Measurements from ENCODE around the gene DDHD1.
A peak's percentile ranks its signal among the peaks of the same experiment; 100 is the strongest.

DDHD1 gene

DNA sequence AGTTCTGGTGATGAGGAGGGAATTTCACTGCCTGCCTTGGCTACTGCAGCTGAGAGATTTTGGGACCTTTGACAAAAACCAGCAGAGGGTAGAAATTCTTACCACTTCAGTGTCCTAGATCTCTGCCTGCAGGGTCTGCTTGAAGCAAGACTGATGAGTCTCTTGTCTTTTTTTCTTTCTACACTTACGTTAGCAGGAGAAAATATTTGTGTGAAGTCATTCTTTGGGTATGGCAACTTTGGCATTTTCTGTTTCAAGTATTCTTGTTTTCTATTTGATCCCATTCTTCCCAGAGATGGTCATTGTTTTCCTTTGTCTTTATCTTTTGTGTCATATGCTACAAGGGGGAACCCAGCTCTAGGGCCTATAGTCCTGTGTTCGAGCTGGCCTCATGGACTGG, 136.6 kb downstream of the DDHD1 start:
- TF ChIP-seq, protein P1, sequence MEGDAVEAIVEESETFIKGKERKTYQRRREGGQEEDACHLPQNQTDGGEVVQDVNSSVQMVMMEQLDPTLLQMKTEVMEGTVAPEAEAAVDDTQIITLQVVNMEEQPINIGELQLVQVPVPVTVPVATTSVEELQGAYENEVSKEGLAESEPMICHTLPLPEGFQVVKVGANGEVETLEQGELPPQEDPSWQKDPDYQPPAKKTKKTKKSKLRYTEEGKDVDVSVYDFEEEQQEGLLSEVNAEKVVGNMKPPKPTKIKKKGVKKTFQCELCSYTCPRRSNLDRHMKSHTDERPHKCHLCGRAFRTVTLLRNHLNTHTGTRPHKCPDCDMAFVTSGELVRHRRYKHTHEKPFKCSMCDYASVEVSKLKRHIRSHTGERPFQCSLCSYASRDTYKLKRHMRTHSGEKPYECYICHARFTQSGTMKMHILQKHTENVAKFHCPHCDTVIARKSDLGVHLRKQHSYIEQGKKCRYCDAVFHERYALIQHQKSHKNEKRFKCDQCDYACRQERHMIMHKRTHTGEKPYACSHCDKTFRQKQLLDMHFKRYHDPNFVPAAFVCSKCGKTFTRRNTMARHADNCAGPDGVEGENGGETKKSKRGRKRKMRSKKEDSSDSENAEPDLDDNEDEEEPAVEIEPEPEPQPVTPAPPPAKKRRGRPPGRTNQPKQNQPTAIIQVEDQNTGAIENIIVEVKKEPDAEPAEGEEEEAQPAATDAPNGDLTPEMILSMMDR (IDR thresholded peaks at IDR 0.05; ENCODE audit: low read depth, low read length), result no peak
- DNase-seq (ENCODE audit: extremely low read depth, low read depth), result no peak

DNA sequence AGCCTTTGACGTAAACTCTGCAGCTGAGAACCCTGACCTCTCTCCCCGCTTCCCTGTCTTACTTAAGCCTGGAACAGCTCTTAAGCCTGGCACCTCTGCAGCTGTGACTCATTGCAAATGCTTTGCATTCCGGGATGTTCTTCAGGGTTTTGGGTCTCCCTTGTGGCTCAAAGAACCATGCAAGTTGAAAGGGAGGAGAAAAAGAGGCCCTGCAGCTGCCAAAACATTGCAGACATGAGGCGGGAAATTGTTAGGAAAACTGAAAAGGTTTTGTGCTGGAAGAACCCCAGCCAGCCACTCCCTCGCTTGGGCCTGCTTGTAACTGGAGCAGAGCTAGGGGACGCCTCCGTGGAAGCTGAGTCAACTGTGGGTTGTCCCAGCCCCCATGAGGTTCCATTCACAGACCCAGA, 142.1 kb downstream of the DDHD1 start:
- TF ChIP-seq, protein P1 (IDR thresholded peaks at IDR 0.05; ENCODE audit: low read depth, low read length), result no peak; the same call in 1 of the 2 replicates
- DNase-seq (ENCODE audit: extremely low read depth, low read depth), result peak; percentile 91

DNA sequence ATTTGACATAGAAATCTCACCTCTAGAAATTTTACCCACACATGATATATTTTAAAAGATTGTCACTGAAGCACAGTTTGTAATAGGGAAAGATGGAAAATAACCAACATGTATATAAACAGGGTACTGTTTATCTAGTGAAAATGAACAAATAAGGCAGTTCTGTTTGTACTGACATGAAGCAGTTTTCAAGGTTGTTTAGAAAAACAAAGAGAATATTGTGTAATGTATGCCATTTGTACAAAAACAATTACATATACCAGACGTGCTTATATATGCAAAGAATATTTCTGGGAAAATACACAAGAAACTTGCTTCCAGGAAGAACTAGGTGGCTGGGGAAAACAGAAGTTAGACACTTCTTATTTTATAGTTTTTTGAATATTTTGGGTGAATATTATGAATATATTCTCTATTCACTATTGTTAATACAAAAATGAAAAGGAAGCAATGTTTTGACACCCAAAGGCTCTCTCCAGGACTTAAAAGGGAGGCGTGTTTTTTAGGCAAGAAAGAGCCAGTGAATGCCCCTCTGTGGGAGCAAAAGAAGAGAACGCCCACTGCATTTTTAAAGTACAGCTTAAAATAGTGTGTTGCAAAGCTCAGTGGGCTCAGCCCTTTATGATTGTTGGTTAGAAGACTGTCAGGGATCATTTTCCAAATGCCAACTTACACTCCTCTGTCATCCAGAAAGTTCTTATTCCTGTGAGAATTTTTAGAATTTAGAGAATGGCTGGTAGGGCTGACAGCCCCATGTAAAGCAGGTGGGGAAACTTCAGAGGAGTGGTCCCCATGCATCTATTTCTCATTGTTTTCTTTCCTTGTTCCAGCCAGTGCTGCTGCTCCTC, 142.7 kb downstream of the DDHD1 start:
- TF ChIP-seq, protein P1 (IDR thresholded peaks at IDR 0.05; ENCODE audit: low read depth, low read length), result no peak
- no peak for DNase-seq (ENCODE audit: extremely low read depth, low read depth)

DNA sequence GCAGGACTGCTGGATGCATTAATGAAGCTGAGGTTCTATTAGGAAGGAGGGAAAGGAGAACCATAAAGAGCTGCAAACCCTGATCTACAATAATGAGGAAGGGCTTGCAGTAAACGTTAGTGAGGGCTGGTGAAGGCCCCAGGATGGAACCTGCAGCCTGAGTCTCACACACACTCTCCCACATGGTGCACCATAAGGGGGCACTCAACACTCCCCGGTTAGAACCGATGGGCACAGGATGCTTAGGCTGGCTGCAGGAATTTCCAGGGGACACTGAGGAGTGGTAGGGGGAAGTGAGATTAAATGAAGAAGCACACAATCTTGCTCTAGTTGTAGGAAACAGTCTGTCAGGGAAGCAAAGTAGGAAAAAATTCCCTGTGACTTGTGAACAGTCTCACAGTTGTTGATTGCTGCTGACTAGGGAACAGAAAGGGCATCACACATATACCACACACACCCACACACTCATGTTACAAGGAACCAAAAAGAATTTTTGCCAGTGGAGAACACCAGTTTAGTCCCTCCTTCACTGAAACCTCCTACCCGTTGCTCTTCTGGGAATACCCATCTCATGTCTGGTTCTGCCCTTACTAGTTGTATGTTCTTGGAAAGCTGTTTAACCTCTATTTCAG, 146.1 kb downstream of the DDHD1 start:
- TF ChIP-seq, protein P1 (IDR thresholded peaks at IDR 0.05; ENCODE audit: low read depth, low read length), result no peak
- DNase-seq (ENCODE audit: extremely low read depth, low read depth), result no peak

DNA sequence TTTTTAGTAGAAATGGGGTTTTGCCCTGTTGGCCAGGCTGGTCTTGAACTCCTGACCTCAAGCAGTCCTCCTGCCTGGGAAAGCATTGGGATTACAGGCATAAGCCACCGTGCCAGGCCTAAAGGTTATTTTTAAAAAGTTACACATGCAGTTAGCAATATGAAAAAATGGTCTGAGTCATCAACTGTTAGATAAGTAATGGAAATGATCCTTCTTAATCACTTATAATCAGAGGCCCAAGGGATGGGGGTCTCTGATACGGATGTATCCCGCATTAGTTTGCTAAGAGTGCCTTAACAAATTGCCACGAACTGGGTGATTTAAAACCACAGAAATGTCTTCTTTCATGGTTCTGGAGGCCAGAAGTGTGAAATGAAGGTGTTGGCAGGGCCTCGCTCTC, 148.1 kb downstream of the DDHD1 start:
- DNase-seq (ENCODE audit: extremely low read depth, low read depth), result no peak
- TF ChIP-seq, protein P1 (IDR thresholded peaks at IDR 0.05; ENCODE audit: low read depth, low read length), result no peak

DNA sequence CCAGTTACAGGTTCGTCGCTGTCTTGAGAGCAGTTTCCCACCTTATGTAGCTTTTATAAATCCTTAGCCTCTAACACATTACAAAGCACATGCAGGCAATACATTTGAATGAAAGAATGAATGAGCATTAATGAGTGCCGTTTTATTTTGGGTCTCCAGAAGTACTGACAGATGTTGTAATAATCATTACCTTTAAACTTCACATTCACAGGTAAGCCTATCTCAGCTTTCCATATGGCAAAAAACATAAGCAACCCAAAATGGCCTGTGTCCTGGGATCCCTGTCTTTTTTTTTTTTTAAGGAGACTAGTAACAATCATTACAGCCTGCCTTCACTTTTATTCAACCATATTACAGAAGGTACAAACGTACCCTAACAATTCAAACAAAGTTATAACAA, 149.3 kb downstream of the DDHD1 start:
- no peak for DNase-seq (ENCODE audit: extremely low read depth, low read depth)
- TF ChIP-seq, protein P1 (IDR thresholded peaks at IDR 0.05; ENCODE audit: low read depth, low read length), result no peak

DNA sequence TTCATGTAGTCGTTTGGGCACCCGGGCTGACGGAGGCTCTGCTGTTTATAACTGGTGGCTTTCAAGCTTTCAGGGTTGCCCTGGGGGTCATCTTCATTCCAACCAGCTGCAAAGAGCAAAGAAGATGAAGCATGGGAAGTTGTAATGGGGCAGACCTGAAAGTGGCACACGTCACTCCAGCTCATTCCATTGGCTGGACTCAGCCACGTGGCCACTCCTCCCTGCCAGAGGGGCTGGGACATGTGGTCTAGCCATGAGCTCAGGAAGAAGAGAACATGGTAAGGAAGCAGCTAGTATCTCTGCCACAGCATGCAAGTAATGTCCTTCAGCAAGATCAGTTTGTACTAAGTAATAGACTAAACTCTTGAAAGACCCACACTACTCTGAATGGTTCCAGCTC, 150.5 kb downstream of the DDHD1 start:
- DNase-seq (ENCODE audit: extremely low read depth, low read depth), result no peak
- TF ChIP-seq, protein P1 (IDR thresholded peaks at IDR 0.05; ENCODE audit: low read depth, low read length), result no peak

Data from AG09319 (cell line).